HFF-Myc (cell line): ENCODE data around the gene CPXM2.

Experiments
- DNase-seq: peaks from one replicate; pipeline ENCODE4 v3.0.0-alpha.2; 2011; ENCODE audit warnings: low read depth; ENCODE audit errors: extremely low read depth
- H3K4me3 ChIP-seq: replicated peaks from 2 replicates; pipeline ENCODE4 v1.5.1; 2011; ENCODE audit warnings: low read depth, mild to moderate bottlenecking, control low read depth, low read length
- TF ChIP-seq, protein P1 (sequence below): IDR thresholded peaks from 2 replicates; pipeline ENCODE4 v1.5.1; 2012; ENCODE audit warnings: mild to moderate bottlenecking, low read depth, low read length, control low read depth; ENCODE audit errors: missing control alignments

The CPXM2 gene

DNA sequence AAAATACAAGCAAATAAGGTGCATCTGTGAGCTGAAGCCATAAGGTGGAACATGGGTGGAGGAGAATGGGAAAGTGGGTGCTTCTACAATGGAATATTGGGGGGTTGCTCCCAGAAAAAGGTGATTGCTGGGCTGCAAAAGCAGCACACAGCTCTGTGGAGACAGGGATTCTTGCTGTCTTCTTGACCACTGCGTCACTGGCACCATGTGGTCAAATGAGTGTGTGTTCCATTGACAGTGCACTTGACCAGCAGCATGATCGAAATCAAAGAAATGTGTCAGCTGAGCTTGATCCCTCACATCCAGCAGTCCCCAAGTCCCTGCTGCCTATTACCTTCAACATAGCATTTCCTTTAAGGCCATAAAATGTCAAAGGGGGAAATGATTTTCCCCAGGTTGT, 169.3 kb downstream of the CPXM2 start:
- TF ChIP-seq, protein P1, sequence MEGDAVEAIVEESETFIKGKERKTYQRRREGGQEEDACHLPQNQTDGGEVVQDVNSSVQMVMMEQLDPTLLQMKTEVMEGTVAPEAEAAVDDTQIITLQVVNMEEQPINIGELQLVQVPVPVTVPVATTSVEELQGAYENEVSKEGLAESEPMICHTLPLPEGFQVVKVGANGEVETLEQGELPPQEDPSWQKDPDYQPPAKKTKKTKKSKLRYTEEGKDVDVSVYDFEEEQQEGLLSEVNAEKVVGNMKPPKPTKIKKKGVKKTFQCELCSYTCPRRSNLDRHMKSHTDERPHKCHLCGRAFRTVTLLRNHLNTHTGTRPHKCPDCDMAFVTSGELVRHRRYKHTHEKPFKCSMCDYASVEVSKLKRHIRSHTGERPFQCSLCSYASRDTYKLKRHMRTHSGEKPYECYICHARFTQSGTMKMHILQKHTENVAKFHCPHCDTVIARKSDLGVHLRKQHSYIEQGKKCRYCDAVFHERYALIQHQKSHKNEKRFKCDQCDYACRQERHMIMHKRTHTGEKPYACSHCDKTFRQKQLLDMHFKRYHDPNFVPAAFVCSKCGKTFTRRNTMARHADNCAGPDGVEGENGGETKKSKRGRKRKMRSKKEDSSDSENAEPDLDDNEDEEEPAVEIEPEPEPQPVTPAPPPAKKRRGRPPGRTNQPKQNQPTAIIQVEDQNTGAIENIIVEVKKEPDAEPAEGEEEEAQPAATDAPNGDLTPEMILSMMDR, result no peak
- no peak overlapping the region for H3K4me3 ChIP-seq
- DNase-seq, result no peak

DNA sequence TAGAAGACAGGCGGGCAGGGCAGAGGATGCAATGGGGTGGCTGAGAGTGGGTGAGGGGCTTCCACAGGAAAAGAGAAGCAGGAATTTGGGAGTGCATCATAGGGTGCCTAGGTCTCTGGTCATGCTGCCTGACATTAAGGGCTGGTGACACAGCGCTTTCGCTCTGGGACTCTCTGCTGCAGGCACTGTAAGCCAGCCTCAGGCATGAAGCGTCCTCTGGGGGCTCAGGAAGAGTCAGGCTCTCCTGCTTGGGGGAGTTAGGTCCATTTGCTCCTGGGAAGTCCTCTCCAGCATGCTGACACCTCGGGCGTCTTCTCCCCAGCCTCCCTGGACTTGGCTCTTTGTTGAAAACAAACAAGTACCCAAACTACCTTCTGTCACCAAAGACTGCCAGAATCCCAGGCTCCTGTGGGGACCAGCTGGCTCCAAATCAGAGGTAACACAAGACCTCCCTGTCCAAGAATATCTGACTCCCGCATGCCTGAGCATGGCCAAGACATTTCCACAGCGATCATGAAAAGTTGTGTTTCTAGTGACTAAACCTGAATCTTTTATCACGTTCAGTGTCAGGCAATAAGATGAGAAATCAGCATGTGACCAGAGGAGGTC, 170.1 kb downstream of the CPXM2 start:
- TF ChIP-seq, protein P1, result no peak
- DNase-seq, result no peak
- H3K4me3 ChIP-seq, result no peak overlapping the region

DNA sequence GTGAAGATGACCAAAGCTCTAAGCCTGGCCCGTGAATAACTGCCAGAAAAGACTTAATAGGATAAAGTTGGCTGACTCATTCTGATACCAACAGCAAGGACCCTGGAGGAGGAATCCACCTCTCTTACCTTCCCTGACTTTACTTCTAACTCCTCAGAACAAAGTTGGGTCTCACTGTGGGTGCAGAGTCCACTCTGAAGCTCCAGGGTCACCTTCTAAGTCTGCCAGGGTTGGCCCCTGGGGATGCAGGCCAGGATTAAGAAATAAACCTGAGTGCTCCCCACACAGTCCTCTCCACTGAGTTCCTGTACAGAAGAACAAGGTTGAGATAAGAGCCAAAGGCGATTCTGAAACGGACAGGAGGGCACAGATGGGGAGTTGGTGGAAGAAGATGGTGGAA, 171.1 kb downstream of the CPXM2 start:
- no peak overlapping the region for H3K4me3 ChIP-seq
- no peak for DNase-seq
- TF ChIP-seq, protein P1, result no peak

DNA sequence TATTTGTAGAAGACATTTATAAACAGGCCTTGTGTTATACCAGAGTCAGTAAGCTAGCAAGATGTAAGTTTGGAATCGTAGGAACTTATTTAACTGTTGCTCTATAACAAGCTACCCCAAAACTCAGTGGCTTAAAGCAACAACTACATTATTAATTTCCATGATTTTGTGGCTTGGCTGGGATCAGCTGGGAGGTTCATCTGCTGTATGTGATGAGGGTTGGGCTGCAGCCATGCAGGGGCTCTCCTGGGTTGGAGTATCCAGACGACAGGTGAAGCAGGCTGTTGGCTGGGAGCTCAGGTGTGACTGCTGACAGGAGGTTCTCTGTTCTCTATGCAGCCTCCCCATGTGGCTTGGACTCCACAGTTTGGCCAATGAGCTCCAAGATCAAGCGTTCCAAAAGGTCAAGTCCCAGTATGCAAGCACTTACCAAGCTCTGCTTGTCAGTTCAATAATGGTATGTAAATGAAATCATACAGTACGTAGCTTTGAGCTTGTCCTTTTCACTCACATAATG, 173.0 kb downstream of the CPXM2 start:
- TF ChIP-seq, protein P1, result no peak
- DNase-seq, result no peak
- no peak overlapping the region for H3K4me3 ChIP-seq

DNA sequence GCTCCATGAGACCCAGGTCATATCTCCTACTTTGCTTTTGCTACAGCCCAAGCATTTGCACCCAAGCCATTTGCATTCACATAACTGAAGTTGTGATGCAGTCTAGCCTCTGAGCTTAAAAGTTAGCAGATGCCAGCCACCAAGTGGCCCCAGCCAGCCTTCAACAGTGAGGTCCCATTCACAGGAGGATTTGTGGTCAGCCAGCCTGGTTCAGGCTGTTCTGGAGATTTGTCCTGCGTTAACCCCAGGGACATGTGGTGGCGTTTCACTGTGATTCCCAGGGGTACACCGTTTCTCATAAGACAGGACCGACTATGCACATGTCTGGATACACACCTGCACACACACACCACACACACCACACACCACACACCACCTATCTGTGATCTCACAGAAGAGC, 174.3 kb downstream of the CPXM2 start:
- no peak overlapping the region for H3K4me3 ChIP-seq
- TF ChIP-seq, protein P1, result no peak
- no peak for DNase-seq

DNA sequence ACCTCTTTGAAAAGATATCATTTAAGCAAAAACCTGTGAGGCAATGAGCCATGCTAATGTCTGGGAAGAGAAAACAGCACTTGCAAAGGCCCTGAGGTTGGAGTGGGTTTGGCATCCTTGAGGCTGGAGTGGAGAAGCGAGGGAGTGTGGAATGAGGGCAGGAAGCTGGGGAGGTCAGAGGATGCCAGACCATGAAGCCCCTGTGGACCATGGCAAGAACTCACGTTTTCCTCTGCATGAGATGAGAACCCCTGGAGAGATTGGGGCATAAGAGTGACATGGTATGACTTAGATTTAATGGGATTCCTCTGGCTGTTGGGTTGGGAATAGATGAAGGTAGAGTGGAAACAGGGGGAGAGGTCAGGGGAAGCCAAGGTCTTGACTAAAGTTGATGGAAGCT, 176.1 kb downstream of the CPXM2 start:
- TF ChIP-seq, protein P1, result no peak
- no peak for DNase-seq
- no peak overlapping the region for H3K4me3 ChIP-seq

DNA sequence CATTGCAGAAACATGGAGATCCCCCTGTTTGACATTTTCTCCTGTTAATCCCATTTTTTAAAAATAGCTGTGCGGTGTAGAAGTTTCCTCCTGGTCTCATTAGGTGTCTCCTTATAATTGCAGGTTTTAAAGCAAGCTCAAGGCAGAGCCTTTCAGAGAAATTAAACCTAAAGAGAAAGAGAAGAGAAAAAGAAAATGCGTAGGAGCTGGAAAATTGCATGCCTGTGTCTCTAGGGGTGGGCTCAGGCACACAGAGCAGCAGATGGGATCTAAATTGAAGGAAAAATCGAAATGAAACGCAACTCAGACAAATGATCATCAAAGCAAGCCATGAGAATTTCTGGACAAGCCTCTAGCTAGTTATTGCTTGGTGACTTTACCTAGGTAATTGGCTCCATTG, 185.4 kb downstream of the CPXM2 start:
- no peak for DNase-seq
- TF ChIP-seq, protein P1, result no peak
- H3K4me3 ChIP-seq, result no peak overlapping the region
